Endothelial cell of umbilical vein (primary cell): ENCODE measurements around the gene FARP2. TPM values are rescaled to one million over a fixed set of nuclear protein-coding genes. Genes with fewer than 3 reads are reported as not detected.
A peak's percentile ranks its signal among the peaks of the same experiment; 100 is the strongest.

ENCODE experiments used
- BruUV-seq: library from RNA; stranded (reverse); fragments of 400-500 nt; replicated peaks from 2 replicates; lab custom pipeline; 2021; lab: Mats Ljungman, UMichigan
- CTCF ChIA-PET: fragments of 300-600, 350-600 bp; sonication (Branson Sonifier 250); formaldehyde crosslinking; loops from one replicate; lab custom pipeline; 2021; ENCODE audit warnings: antibody characterized with exemption, inconsistent platforms; lab: Charles Lee
- POLR2A ChIA-PET: fragments of 300-600, 350-600 bp; sonication (Branson Sonifier 250); formaldehyde crosslinking; loops from one replicate; lab custom pipeline; 2021; ENCODE audit warnings: antibody characterized with exemption, inconsistent platforms; lab: Charles Lee
- DNase-seq: peaks from one replicate; pipeline ENCODE4 v3.0.0-alpha.2; 2011; ENCODE audit warnings: low read depth, low spot score
- FAIRE-seq: peaks from 2 replicates; lab custom pipeline; 2011; peaks lifted over from hg19 to GRCh38; lab: Jason Lieb, UNC
- H2AFZ ChIP-seq: 2 replicates; pipeline ENCODE4 v1.6.0; 2012; ENCODE audit warnings: low read depth, low read length, control low read depth, inconsistent platforms
- H3K27ac ChIP-seq: 2 replicates; pipeline ENCODE4 v1.5.1; 2011; ENCODE audit warnings: low read depth, mild to moderate bottlenecking, control low read depth, low read length, moderate library complexity; ENCODE audit not compliant: insufficient read depth
- H3K27me3 ChIP-seq, 2 experiments: 2 replicates each; pipeline versions ENCODE4 v1.6.0 to v1.6.1; 2011; ENCODE audit warnings: low read length in 2 of 2, mixed read lengths in 1 of 2; ENCODE audit not compliant: control insufficient read depth in 2 of 2, insufficient read depth in 2 of 2
- H3K36me3 ChIP-seq, 2 experiments: 2 replicates in 1 of 2; 3 replicates in 1 of 2; pipeline ENCODE4 v1.5.1; 2011; ENCODE audit warnings: low read length in 2 of 2, mild to moderate bottlenecking in 1 of 2, moderate library complexity in 1 of 2; ENCODE audit not compliant: control insufficient read depth in 2 of 2, insufficient read depth in 2 of 2; ENCODE audit errors: extremely low read depth in 1 of 2
- H3K4me1 ChIP-seq: 3 replicates; pipeline ENCODE4 v1.5.1; 2011; ENCODE audit warnings: mild to moderate bottlenecking, low read length; ENCODE audit not compliant: control insufficient read depth, insufficient read depth; ENCODE audit errors: extremely low read depth
- H3K4me2 ChIP-seq: 2 replicates; pipeline ENCODE4 v1.6.1; 2011; ENCODE audit warnings: low read length, control low read depth, mixed read lengths; ENCODE audit not compliant: insufficient read depth
- H3K4me3 ChIP-seq, 3 experiments: fragments of 200-600 bp in 1 of 3; sonication (generic), shearing (Covaris generic) in 1 of 3; replicated peaks in 1 of 3; 2 replicates each; pipeline ENCODE4 v1.5.1; 2011 to 2016; ENCODE audit warnings: control low read depth in 3 of 3, low read length in 3 of 3, mild to moderate bottlenecking in 2 of 3, inconsistent platforms in 1 of 3, low read depth in 1 of 3, moderate library complexity in 1 of 3; ENCODE audit not compliant: insufficient read depth in 1 of 3
- H3K79me2 ChIP-seq: 2 replicates; pipeline ENCODE4 v1.6.0; 2012; ENCODE audit warnings: low read length, inconsistent platforms; ENCODE audit not compliant: control insufficient read depth, insufficient read depth
- H3K9ac ChIP-seq: replicated peaks from 2 replicates; pipeline ENCODE3; 2011; ENCODE audit warnings: low read length, control low read depth; ENCODE audit not compliant: insufficient read depth; ENCODE audit errors: extremely low read depth
- H3K9me1 ChIP-seq: replicated peaks from 3 replicates; pipeline ENCODE4 v1.6.0; 2011; ENCODE audit warnings: mild to moderate bottlenecking, low read length; ENCODE audit not compliant: control insufficient read depth, insufficient read depth; ENCODE audit errors: extremely low read depth
- H3K9me3 ChIP-seq: replicated peaks from 2 replicates; pipeline ENCODE4 v1.5.1; 2012; ENCODE audit warnings: low read length, inconsistent platforms; ENCODE audit not compliant: control insufficient read depth, insufficient read depth
- H4K20me1 ChIP-seq: replicated peaks from 2 replicates; pipeline ENCODE3; 2011; ENCODE audit warnings: mild to moderate bottlenecking, low read length; ENCODE audit not compliant: control insufficient read depth, insufficient read depth; ENCODE audit errors: extremely low read depth
- CTCF ChIP-seq, 2 donors: IDR thresholded peaks; 1 replicate in 1 of 2; 2 replicates in 1 of 2; pipeline ENCODE4 v1.5.1; 2011; ENCODE audit warnings: low read length in 2 of 2, mild to moderate bottlenecking in 2 of 2, moderate library complexity in 2 of 2, control low read depth in 1 of 2, inconsistent platforms in 1 of 2, low read depth in 1 of 2; ENCODE audit not compliant: insufficient read depth in 1 of 2; ENCODE audit errors: extremely low read depth in 1 of 2
- EZH2 ChIP-seq: IDR thresholded peaks from 2 replicates; pipeline ENCODE4 v1.6.1; 2012; ENCODE audit warnings: borderline replicate concordance, low read depth, mild to moderate bottlenecking, moderate library complexity, low read length, inconsistent platforms; ENCODE audit not compliant: severe bottlenecking
- FOS ChIP-seq: IDR thresholded peaks from 2 replicates; pipeline ENCODE4 v1.6.1; 2011; ENCODE audit warnings: mild to moderate bottlenecking, low read length, moderate library complexity, borderline replicate concordance; ENCODE audit not compliant: insufficient read depth
- GATA2 ChIP-seq: IDR thresholded peaks from 2 replicates; pipeline ENCODE4 v1.7.0; 2011; ENCODE audit warnings: low read depth, mild to moderate bottlenecking, moderate library complexity, mixed read lengths, low read length; ENCODE audit not compliant: insufficient read length, insufficient read depth
- JUN ChIP-seq: IDR thresholded peaks from 2 replicates; pipeline ENCODE4 v1.6.1; 2011; ENCODE audit warnings: borderline replicate concordance, low read depth; ENCODE audit not compliant: insufficient read length, insufficient read depth
- MAX ChIP-seq: IDR thresholded peaks from 2 replicates; pipeline ENCODE4 v1.6.1; 2011; ENCODE audit not compliant: insufficient read depth, insufficient read length
- POLR2A ChIP-seq: IDR thresholded peaks from 2 replicates; pipeline ENCODE4 v1.6.1; 2012; ENCODE audit warnings: low read depth, mild to moderate bottlenecking, control low read depth, low read length
- POLR2AphosphoS5 ChIP-seq: IDR thresholded peaks from 2 replicates; pipeline ENCODE4 v1.6.1; 2012; ENCODE audit warnings: low read depth, mild to moderate bottlenecking, control low read depth, low read length, moderate library complexity; ENCODE audit not compliant: insufficient read depth
- dilution Hi-C: fragments of 300-500 bp; cut with MboI; formaldehyde crosslinking; loops from one replicate; pipeline ENCODE4 v1.15.0; 2019; ENCODE audit warnings: low sequenced_read_pairs; ENCODE audit not compliant: extremely low pct_ligation_motif_present
- intact Hi-C: fragments of 100-400 bp; cut with micrococcal nuclease; formaldehyde crosslinking; loops from one replicate; pipeline ENCODE4 v1.10.0; 2022
- polyA plus RNA-seq, 4 experiments: library from polyadenylated mRNA; depleted of rRNA in 3 of 4; stranded (reverse) in 3 of 4; unstranded in 1 of 4; fragments of >200 nt; gene quantifications; 2 replicates each; pipeline versions ENCODE4 v1.2.1 to v1.2.3, GENCODE V29; 2011 to 2012; ENCODE audit warnings: missing spikeins in 1 of 4
- total RNA-seq: library from RNA; stranded (reverse); gene quantifications from 2 replicates; pipeline ENCODE4 v1.2.3, GENCODE V29; 2021

Gene FARP2
- total and polyA plus RNA-seq, 2 donors (not counting 3 experiments of a cell fraction or from before 2014, with no cell fraction given): 15.3 to 45.3 TPM

GRCh38 chr2:241540401-241540770 lies 184.3 kb downstream of the FARP2 start:
- H3K4me2 ChIP-seq: no peak overlapping the region
- H2AFZ ChIP-seq: no peak overlapping the region
- no peak overlapping the region for H3K9ac ChIP-seq
- BruUV-seq: no TSS peak
- H3K36me3 ChIP-seq: no peaks in the 10 kb centered on the region
- H3K4me3 ChIP-seq: peak overlapping the region in 1 of 3 experiments; percentile 41
- DNase-seq (no peak), FAIRE-seq (peak; percentile 18)
- peaks cover 13% of the 10 kb centered on the region for H3K4me1 ChIP-seq
- dilution Hi-C loops: no loop called here
- TF ChIP-seq JUN (no peak), POLR2AphosphoS5 (no peak), MAX (no peak), CTCF (IDR thresholded peaks at IDR 0.05; ENCODE audit: extremely low read depth in 1 of 2, insufficient read depth in 1 of 2, low read depth in 1 of 2, low read length in 2 of 2) (no peak), FOS (no peak), EZH2 (no peak), GATA2 (no peak), POLR2A (no peak)
- no peaks in the 10 kb centered on the region for H3K79me2 ChIP-seq
- H3K9me1 ChIP-seq: no peaks in the 10 kb centered on the region
- H3K27me3 ChIP-seq: no peaks in the 10 kb centered on the region
- ChIA-PET CTCF (interaction anchor here (1.1 kb wide), 1 partner anchor 25 kb away, joined by 3 read pairs; no protein-coding TSS in a partner anchor), POLR2A (no interaction called here)
- intact Hi-C loops: no loop called here
- no peaks in the 10 kb centered on the region for H3K9me3 ChIP-seq
- no peak overlapping the region for H3K27ac ChIP-seq
- H4K20me1 ChIP-seq: no peaks in the 10 kb centered on the region
